ENCODE measurements around the gene NUDT8.

Gene NUDT8

GRCh38 chr11:67608486-67608885 is 21.3 kb downstream of the NUDT8 start:
- no peak for TF ChIP-seq CTCF (IDR thresholded peaks at IDR 0.05)
- no peaks in the 10 kb centered on the region for H3K36me3 ChIP-seq (ENCODE audit: control insufficient read depth, insufficient read depth, low read length)
- H3K79me2 ChIP-seq, result peaks cover 3% of the 10 kb centered on the region

DNA sequence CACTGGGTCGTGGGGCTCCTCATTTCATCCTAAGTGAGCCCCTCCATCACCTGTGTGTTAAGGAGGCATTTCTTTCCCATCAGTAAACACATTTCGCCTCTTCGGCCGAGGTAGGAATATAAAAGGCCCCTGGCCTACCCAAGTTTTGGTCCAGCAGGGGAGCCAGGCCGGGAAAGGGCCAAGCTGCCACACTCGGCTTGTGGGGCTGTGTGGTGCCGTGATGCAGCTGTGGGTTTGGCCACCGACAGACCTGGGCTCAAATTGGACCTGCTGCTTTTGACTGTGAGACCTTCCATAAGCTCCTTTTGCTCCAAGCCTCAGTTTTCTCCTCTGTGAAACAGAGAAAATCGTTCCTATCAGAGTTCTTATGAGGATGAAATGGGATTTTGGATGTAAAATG is 22.2 kb downstream of the NUDT8 start:
- H3K4me3 ChIP-seq (ENCODE audit: low read depth, low read length), result peak overlapping the region; percentile 97
- peaks cover 3% of the 10 kb centered on the region for H3K79me2 ChIP-seq
- no peaks in the 10 kb centered on the region for H3K27me3 ChIP-seq (ENCODE audit: control insufficient read depth, insufficient read depth, low read length)
- H3K27ac ChIP-seq, result peak overlapping the region; percentile 79
- no peak overlapping the region for H2AFZ ChIP-seq
- H3K36me3 ChIP-seq (ENCODE audit: control insufficient read depth, insufficient read depth, low read length), result no peaks in the 10 kb centered on the region
- no peak for TF ChIP-seq CTCF (IDR thresholded peaks at IDR 0.05)
- peak overlapping the region; percentile 46 for H3K9ac ChIP-seq
- H3K4me1 ChIP-seq, result peaks cover 3% of the 10 kb centered on the region
- peak overlapping the region; percentile 86 for H3K4me2 ChIP-seq (ENCODE audit: low read length)
- H3K9me3 ChIP-seq (ENCODE audit: control insufficient read depth, low read length), result no peaks in the 10 kb centered on the region

More at GRCh38 chr11:67608486-67608885, 21.3 kb downstream of the NUDT8 start:
- no peaks in the 10 kb centered on the region for H3K27me3 ChIP-seq (ENCODE audit: control insufficient read depth, insufficient read depth, low read length)
- no peak overlapping the region for H3K4me3 ChIP-seq (ENCODE audit: low read depth, low read length)
- no peak overlapping the region for H2AFZ ChIP-seq
- H3K4me1 ChIP-seq, result peaks cover 3% of the 10 kb centered on the region
- H3K27ac ChIP-seq, result no peak overlapping the region
- no peaks in the 10 kb centered on the region for H3K9me3 ChIP-seq (ENCODE audit: control insufficient read depth, low read length)
- no peak overlapping the region for H3K9ac ChIP-seq
- no peak overlapping the region for H3K4me2 ChIP-seq (ENCODE audit: low read length)

GRCh38 chr11:67606492-67607295 is 23.0 kb downstream of the NUDT8 start, which contains the start of gene NDUFV1:
Gene NDUFV1, plus strand, starts transcription at chr11:67606936. Its CDS starts 69 bp downstream, at chr11:67607005.
- Histone ChIP-seq H3K27ac (peak within 1 kb of the TSS; percentile 79), H3K27me3 (ENCODE audit: control insufficient read depth, insufficient read depth, low read length) (no peaks in the 10 kb centered on the region), H3K36me3 (ENCODE audit: control insufficient read depth, insufficient read depth, low read length) (no peaks in the 10 kb centered on the region), H3K9ac (peak within 1 kb of the TSS; percentile 46), H3K9me3 (ENCODE audit: control insufficient read depth, low read length) (no peaks in the 10 kb centered on the region), H3K4me1 (peaks cover 3% of the 10 kb centered on the region), H2AFZ (peak within 1 kb of the TSS; percentile 89), H3K4me2 (ENCODE audit: low read length) (peak within 1 kb of the TSS; percentile 86), H3K4me3 (ENCODE audit: low read depth, low read length) (peak within 1 kb of the TSS; percentile 97), H3K79me2 (peaks cover 3% of the 10 kb centered on the region)
- peak; percentile 64 for TF ChIP-seq CTCF (IDR thresholded peaks at IDR 0.05)

GRCh38 chr11:67606093-67606491 is 23.6 kb downstream of the NUDT8 start:
- Histone ChIP-seq H3K4me2 (ENCODE audit: low read length) (peak overlapping the region; percentile 76), H3K4me1 (peaks cover 3% of the 10 kb centered on the region), H3K9me3 (ENCODE audit: control insufficient read depth, low read length) (no peaks in the 10 kb centered on the region), H2AFZ (peak overlapping the region; percentile 89), H3K27me3 (ENCODE audit: control insufficient read depth, insufficient read depth, low read length) (no peaks in the 10 kb centered on the region), H3K9ac (no peak overlapping the region), H3K4me3 (ENCODE audit: low read depth, low read length) (peak overlapping the region; percentile 97), H3K36me3 (ENCODE audit: control insufficient read depth, insufficient read depth, low read length) (no peaks in the 10 kb centered on the region), H3K27ac (peak overlapping the region; percentile 2), H3K79me2 (peaks cover 3% of the 10 kb centered on the region)
- TF ChIP-seq CTCF (IDR thresholded peaks at IDR 0.05), result no peak
